Measurements from ENCODE around the gene MCF2L. TPM values are rescaled to one million over a fixed set of nuclear protein-coding genes. Genes with fewer than 3 reads are reported as not detected.

Gene MCF2L
- total RNA-seq, 1 donor from 2014 or later: 64.1 TPM

GRCh38 chr13:113140677-113141600, 171.9 kb downstream of the MCF2L start:
- intact Hi-C loops (cut with DNase I): no loop called here
- ATAC-seq (no peak), DNase-seq (ENCODE audit: low spot score) (no peak)

- ATAC-seq (peak; percentile 24), DNase-seq (ENCODE audit: low spot score) (peak; percentile 55)
- intact Hi-C loops (cut with DNase I): no loop called here
Measured at GRCh38 chr13:113141601-113141970, 172.6 kb downstream of the MCF2L start.

DNA sequence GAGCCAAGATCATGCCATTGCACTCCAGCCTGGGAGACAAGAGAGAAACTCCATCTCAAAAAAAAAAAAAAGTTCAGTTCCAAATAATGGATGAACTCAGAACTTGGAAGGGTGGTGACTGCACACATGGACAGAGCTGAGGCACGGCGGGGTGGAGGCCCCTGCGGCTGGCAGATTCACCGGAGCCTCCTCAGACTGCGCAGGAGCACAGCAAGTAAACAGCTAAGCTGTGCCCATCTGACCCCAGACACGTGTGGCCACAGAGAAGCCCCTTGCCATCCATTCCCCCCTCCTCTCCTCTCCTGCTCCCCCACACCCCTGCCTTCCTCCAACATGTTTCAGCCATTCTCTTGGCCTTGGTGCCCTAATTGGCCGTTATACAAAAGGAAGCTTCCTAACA, 173.9 kb downstream of the MCF2L start:
- intact Hi-C loops (cut with DNase I): no loop called here
- ATAC-seq: no peak
- no peak for DNase-seq (ENCODE audit: low spot score)

DNA sequence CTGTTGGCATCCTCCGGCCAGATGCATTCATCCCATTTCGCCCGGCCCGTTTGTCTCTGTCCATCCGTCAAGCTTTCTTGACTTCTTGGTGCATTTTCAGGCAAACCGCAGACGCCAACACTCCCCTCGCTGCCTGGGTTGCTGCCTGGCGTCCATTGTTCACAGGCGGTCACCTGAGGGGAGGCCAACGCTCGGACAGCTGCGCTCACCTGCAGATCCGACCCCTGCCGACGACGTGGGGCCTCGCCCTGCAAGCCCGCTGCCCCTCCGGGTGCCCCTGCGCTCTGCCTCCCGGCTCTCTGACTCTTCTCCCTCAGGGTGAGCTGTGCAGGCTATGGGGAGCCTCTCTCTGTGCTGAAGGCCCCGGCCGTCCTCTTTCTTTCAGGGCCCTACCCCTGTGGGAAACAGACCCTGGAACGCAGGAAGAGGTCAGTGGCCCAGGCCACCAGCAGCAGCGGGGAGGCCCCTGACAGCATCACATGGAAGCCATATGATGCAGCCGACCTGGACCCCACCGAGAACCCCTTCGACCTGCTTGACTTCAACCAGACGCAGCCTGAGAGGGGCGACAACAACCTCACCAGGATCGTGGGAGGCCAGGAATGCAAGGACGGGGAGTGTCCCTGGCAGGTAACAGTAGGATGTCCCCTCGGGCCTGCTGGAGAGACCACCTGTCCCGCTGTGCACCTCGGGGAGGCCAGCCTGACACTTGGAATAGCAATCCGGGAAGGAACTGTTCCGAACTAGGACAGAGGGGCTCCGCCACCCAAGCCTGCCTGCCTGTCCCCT, 174.6 kb downstream of the MCF2L start:
- no peak for ATAC-seq
- DNase-seq (ENCODE audit: low spot score): peak; percentile 48
- intact Hi-C loops (cut with DNase I): no loop called here

GRCh38 chr13:113144255-113144629, 175.2 kb downstream of the MCF2L start:
- ATAC-seq (no peak), DNase-seq (ENCODE audit: low spot score) (no peak)
- intact Hi-C loops (cut with DNase I): no loop called here

GRCh38 chr13:113145496-113145895, 176.5 kb downstream of the MCF2L start:
- intact Hi-C loops (cut with DNase I): no loop called here
- ATAC-seq (no peak), DNase-seq (ENCODE audit: low spot score) (no peak)

- ATAC-seq: no peak
- no peak for DNase-seq (ENCODE audit: low spot score)
- intact Hi-C loops (cut with DNase I): no loop called here
Measured at GRCh38 chr13:113145911-113146598, 177.0 kb downstream of the MCF2L start.

- intact Hi-C loops (cut with DNase I): no loop called here
- no peak for DNase-seq (ENCODE audit: low spot score)
- ATAC-seq: no peak
Measured at GRCh38 chr13:113146750-113147149, 177.7 kb downstream of the MCF2L start.

- intact Hi-C loops (cut with DNase I): no loop called here
- no peak for DNase-seq (ENCODE audit: low spot score)
Measured at GRCh38 chr13:113147206-113147605, 178.2 kb downstream of the MCF2L start.

DNA sequence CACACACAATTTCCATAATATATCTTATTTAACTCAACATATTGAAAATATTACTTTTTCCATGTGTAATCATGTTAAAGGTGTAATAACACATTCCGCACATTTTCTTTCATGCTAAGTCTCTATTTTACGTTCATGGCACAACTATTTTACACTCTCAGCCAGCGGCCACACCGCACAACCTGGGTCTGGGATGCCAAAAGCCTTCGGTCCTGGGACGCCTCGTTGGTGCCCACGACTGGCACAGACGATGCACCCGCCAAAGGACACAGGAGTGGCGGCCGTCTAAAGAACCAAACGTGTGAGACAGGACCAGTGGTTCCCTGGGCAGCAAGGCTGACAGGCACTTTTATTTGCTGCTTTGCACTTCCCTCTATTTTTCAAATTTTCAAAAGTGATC, 179.4 kb downstream of the MCF2L start:
- ATAC-seq (no peak), DNase-seq (ENCODE audit: low spot score) (no peak)
- intact Hi-C loops (cut with DNase I): no loop called here

More at GRCh38 chr13:113147206-113147605, 178.2 kb downstream of the MCF2L start:
- ATAC-seq: no peak

DNA sequence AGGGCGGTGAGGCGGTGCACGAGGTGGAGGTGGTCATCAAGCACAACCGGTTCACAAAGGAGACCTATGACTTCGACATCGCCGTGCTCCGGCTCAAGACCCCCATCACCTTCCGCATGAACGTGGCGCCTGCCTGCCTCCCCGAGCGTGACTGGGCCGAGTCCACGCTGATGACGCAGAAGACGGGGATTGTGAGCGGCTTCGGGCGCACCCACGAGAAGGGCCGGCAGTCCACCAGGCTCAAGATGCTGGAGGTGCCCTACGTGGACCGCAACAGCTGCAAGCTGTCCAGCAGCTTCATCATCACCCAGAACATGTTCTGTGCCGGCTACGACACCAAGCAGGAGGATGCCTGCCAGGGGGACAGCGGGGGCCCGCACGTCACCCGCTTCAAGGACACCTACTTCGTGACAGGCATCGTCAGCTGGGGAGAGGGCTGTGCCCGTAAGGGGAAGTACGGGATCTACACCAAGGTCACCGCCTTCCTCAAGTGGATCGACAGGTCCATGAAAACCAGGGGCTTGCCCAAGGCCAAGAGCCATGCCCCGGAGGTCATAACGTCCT, 180.0 kb downstream of the MCF2L start:
- intact Hi-C loops (cut with DNase I): no loop called here
- DNase-seq (ENCODE audit: low spot score) (no peak), ATAC-seq (no peak)

Other genes starting within 250 kb of the MCF2L start
- 0.27 TPM for gene F7, start 136.6 kb downstream of the MCF2L start, total RNA-seq
- gene F10, start 153.6 kb downstream of the MCF2L start, total RNA-seq: 14.2 TPM
- gene PROZ, start 189.4 kb downstream of the MCF2L start, total RNA-seq: not detected
- 45.1 TPM for gene PCID2, start 239.5 kb downstream of the MCF2L start, total RNA-seq
- gene CUL4A, start 240.4 kb downstream of the MCF2L start, total RNA-seq: 62.3 TPM